K562 (cell line): ENCODE measurements around the gene KCNA10. TPM values are rescaled to one million over a fixed set of nuclear protein-coding genes. Genes with fewer than 3 reads are reported as not detected.

Source experiments
- BHLHE40 ChIP-seq: IDR thresholded peaks from 2 replicates; pipeline ENCODE4 v1.6.1; 2011; ENCODE audit warnings: low read length, improper control_type of control experiment
- COPS2 ChIP-seq: fragments of 450-650 bp; conservative IDR thresholded peaks from 2 replicates; pipeline ENCODE4 v1.6.1; 2016; ENCODE audit warnings: mild to moderate bottlenecking, moderate library complexity
- CREBBP ChIP-seq: IDR thresholded peaks from one replicate; pipeline ENCODE4 v1.6.1; 2012; ENCODE audit warnings: low read depth, mild to moderate bottlenecking, control low read depth, inconsistent platforms, low read length
- DPF2 ChIP-seq: fragments of 450-650 bp; IDR thresholded peaks from 2 replicates; pipeline ENCODE4 v1.6.1; 2016
- EP300 ChIP-seq: IDR thresholded peaks from 2 replicates; pipeline ENCODE4 v1.6.1; 2012; ENCODE audit warnings: low read length, improper control_type of control experiment
- FOSL1 ChIP-seq: fragments of 200-800 bp; sonication (Bioruptor generic); conservative IDR thresholded peaks from 2 replicates; pipeline ENCODE4 v1.6.1; 2016; ENCODE audit warnings: missing genetic modification characterization, missing compliant biosample characterization
- FOXJ3 ChIP-seq: sonication (generic); formaldehyde crosslinking; IDR thresholded peaks from 2 replicates; pipeline ENCODE4 v1.4.0; 2020; ENCODE audit warnings: mild to moderate bottlenecking, missing genetic modification reagents
- HDAC1 ChIP-seq, 2 experiments: fragments of 450-650 bp; IDR thresholded peaks; 2 replicates each; pipeline ENCODE4 v1.6.1; 2016 to 2017; ENCODE audit warnings: inconsistent platforms in 1 of 2, mild to moderate bottlenecking in 1 of 2, moderate library complexity in 1 of 2
- MLX ChIP-seq, 2 experiments: fragments of 450-650 bp in 1 of 2; sonication (generic) in 1 of 2; formaldehyde crosslinking; conservative IDR thresholded peaks; 2 replicates each; pipeline versions ENCODE4 v1.4.0 to v1.8.1; 2020 to 2022; ENCODE audit warnings: mild to moderate bottlenecking in 1 of 2, missing genetic modification reagents in 1 of 2
- NCOA1 ChIP-seq: fragments of 450-650 bp; IDR thresholded peaks from 2 replicates; pipeline ENCODE4 v1.6.1; 2016; ENCODE audit warnings: low read depth
- NFE2 ChIP-seq: IDR thresholded peaks from 2 replicates; pipeline ENCODE4 v1.6.1; 2014; ENCODE audit warnings: antibody characterized with exemption, low read depth
- NR2C2 ChIP-seq, 2 experiments: fragments of 200-800 bp in 1 of 2; sonication (Bioruptor generic) in 1 of 2; sonication (generic) in 1 of 2; formaldehyde crosslinking in 1 of 2; IDR thresholded peaks; 2 replicates each; pipeline versions ENCODE4 v1.6.1 to v1.8.0; 2016 to 2022; ENCODE audit warnings: mild to moderate bottlenecking in 1 of 2, missing compliant biosample characterization in 1 of 2, missing genetic modification characterization in 1 of 2, missing genetic modification reagents in 1 of 2
- SMARCC2 ChIP-seq: fragments of 450-650 bp; IDR thresholded peaks from 2 replicates; pipeline ENCODE4 v1.6.1; 2017; ENCODE audit warnings: antibody characterized with exemption, moderate library complexity, mild to moderate bottlenecking, low read depth
- SMARCE1 ChIP-seq: fragments of 450-650 bp; IDR thresholded peaks from 2 replicates; pipeline ENCODE4 v1.7.1; 2016; ENCODE audit warnings: mild to moderate bottlenecking
- SOX6 ChIP-seq: fragments of 450-650 bp; IDR thresholded peaks from 2 replicates; pipeline ENCODE4 v1.6.1; 2014; ENCODE audit warnings: mild to moderate bottlenecking
- TAL1 ChIP-seq: fragments of 450-650 bp; IDR thresholded peaks from 2 replicates; pipeline ENCODE4 v1.6.1; 2016; ENCODE audit warnings: mild to moderate bottlenecking
- TCF3 ChIP-seq: sonication (generic); formaldehyde crosslinking; IDR thresholded peaks from 2 replicates; pipeline ENCODE4 v1.4.0; 2020; ENCODE audit warnings: mild to moderate bottlenecking, missing genetic modification reagents
- TCFL5 ChIP-seq: fragments of 250-450 bp; sonication (Bioruptor Pico); conservative IDR thresholded peaks from 2 replicates; pipeline ENCODE4 v1.6.1; 2021; ENCODE audit warnings: mild to moderate bottlenecking, moderate library complexity, matching md5 sums
- TEAD2 ChIP-seq: fragments of 450-650 bp; IDR thresholded peaks from 2 replicates; pipeline ENCODE4 v1.6.1; 2016; ENCODE audit warnings: missing genetic modification characterization, control low read depth, missing compliant biosample characterization
- TFAP4 ChIP-seq: sonication (generic); formaldehyde crosslinking; IDR thresholded peaks from 2 replicates; pipeline ENCODE4 v1.8.0; 2022; ENCODE audit warnings: missing genetic modification reagents, mild to moderate bottlenecking, moderate library complexity, borderline replicate concordance
- VEZF1 ChIP-seq: fragments of 200-800 bp; sonication (Bioruptor generic); IDR thresholded peaks from 2 replicates; pipeline ENCODE4 v1.6.1; 2017; ENCODE audit warnings: missing genetic modification characterization, missing compliant biosample characterization
- ZKSCAN8 ChIP-seq: fragments of 200-800 bp; sonication (Bioruptor generic); IDR thresholded peaks from 2 replicates; pipeline ENCODE4 v1.6.1; 2016; ENCODE audit warnings: missing genetic modification characterization, missing compliant biosample characterization
- ZNF444 ChIP-seq: fragments of 250-450 bp; sonication (Bioruptor Pico); IDR thresholded peaks from 2 replicates; pipeline ENCODE4 v1.4.0; 2020; ENCODE audit warnings: mild to moderate bottlenecking, moderate library complexity
- ZNF639 ChIP-seq, 2 experiments: fragments of 200-800 bp in 1 of 2; sonication (Bioruptor generic) in 1 of 2; sonication (generic) in 1 of 2; formaldehyde crosslinking in 1 of 2; IDR thresholded peaks in 1 of 2; conservative IDR thresholded peaks in 1 of 2; 2 replicates each; pipeline versions ENCODE4 v1.5.0 to v1.6.1; 2016 to 2020; ENCODE audit warnings: missing compliant biosample characterization in 1 of 2, missing genetic modification characterization in 1 of 2, missing genetic modification reagents in 1 of 2
- ZNF644 ChIP-seq: fragments of 200-800 bp; sonication (Bioruptor generic); IDR thresholded peaks from 2 replicates; pipeline ENCODE4 v1.6.1; 2016; ENCODE audit warnings: low read depth, missing genetic modification characterization, missing compliant biosample characterization
- polyA plus RNA-seq, 8 experiments: library from polyadenylated mRNA; depleted of rRNA in 4 of 8; stranded (reverse) in 5 of 8; unstranded in 3 of 8; fragments of >200 nt; fragmentation: Nextera tagmentation in 2 of 8; fragmentation: Illumina TruSeq in 1 of 8; extraction: Ambion mirVana in 2 of 8; extraction: Trizol in 1 of 8; gene quantifications; 2 replicates each; pipeline versions ENCODE4 v1.2.1 to v1.2.3, GENCODE V29; 2011 to 2014; ENCODE audit warnings: inconsistent platforms in 1 of 8, missing spikeins in 1 of 8
- total RNA-seq, 7 experiments: library from RNA; depleted of rRNA in 6 of 7; stranded (reverse); fragments of >200 nt in 6 of 7; fragmentation: Illumina TruSeq in 2 of 7; extraction: Trizol in 2 of 7; gene quantifications; 2 replicates each; pipeline versions ENCODE4 v1.2.1 to v1.2.3, GENCODE V29; 2011 to 2021; ENCODE audit warnings: low replicate concordance in 1 of 7

KCNA10 gene
- total and polyA plus RNA-seq, 9 of the 15 experiments (the other 6 are each of a cell fraction or from before 2014, with no cell fraction given) = not detected

- TF ChIP-seq VEZF1 (peak; percentile 41), NR2C2 (CRISPR knock-in tag; IDR thresholded peaks at IDR 0.05) (no peak), NR2C2 (tag; IDR thresholded peaks at IDR 0.05) (peak; percentile 38; the same call in 1 of the 2 replicates), TFAP4 (CRISPR knock-in tag) (peak; percentile 12; the same call in 1 of the 2 replicates), TEAD2 (tag) (no peak), SMARCE1 (peak; percentile 90), FOXJ3 (no peak), ZNF444 (CRISPR knock-in tag) (no peak), DPF2 (peak; percentile 81), BHLHE40 (peak; percentile 72; the same call in 1 of the 2 replicates), NCOA1 (peak; percentile 70), EP300 (peak; percentile 72; the same call in 1 of the 2 replicates), ZNF644 (peak; percentile 37; the same call in 1 of the 2 replicates), TAL1 (peak; percentile 75), CREBBP (no peak), COPS2 (no peak), ZNF639 (CRISPR knock-in tag; conservative IDR thresholded peaks at IDR 0.05 in 1 of 2, IDR thresholded peaks at IDR 0.05 in 1 of 2) (peak in 1 of 2 experiments; percentile 58; a peak in 1 of 4 replicates), SOX6 (peak; percentile 58), ZKSCAN8 (CRISPR knock-in tag) (0 out of 2 replicates have a peak, but pooled peaks have one; percentile 38), HDAC1 (IDR thresholded peaks at IDR 0.05) (peak in 1 of 2 experiments; percentile 93; a peak in 2 of 4 replicates), TCF3 (CRISPR knock-in tag) (peak; percentile 81), MLX (CRISPR knock-in tag; conservative IDR thresholded peaks at IDR 0.05) (no peak), TCFL5 (no peak), FOSL1 (tag) (peak; percentile 100), SMARCC2 (peak; percentile 66; the same call in 1 of the 2 replicates), NFE2 (peak; percentile 76)
Observed at GRCh38 chr1:110477041-110477440, 41.9 kb downstream of the KCNA10 start (continued).
